HEK293T (cell line): ENCODE results near the gene BRPF1.

Source experiments
- CTCF ChIA-PET: fragments of 350-600 bp; formaldehyde crosslinking; extraction: SDS; loops from one replicate; lab custom pipeline; 2021; ENCODE audit warnings: antibody characterized with exemption, inconsistent platforms; lab: Yijun Ruan, JAX
- POLR2A ChIA-PET: fragments of 350-600 bp; formaldehyde crosslinking; extraction: SDS; loops from one replicate; lab custom pipeline; 2020; ENCODE audit warnings: antibody characterized with exemption, inconsistent platforms; lab: Yijun Ruan, JAX
- DNase-seq: peaks from one replicate; pipeline ENCODE4 v3.0.0; 2012; ENCODE audit warnings: mixed read lengths; ENCODE audit errors: extremely low spot score
- ARNT ChIP-seq: fragments of 450-650 bp; IDR thresholded peaks from 2 replicates; pipeline ENCODE4 v1.6.1; 2017; ENCODE audit warnings: mild to moderate bottlenecking
- BHLHE40 ChIP-seq: fragments of 450-650 bp; IDR thresholded peaks from 2 replicates; pipeline ENCODE4 v1.6.1; 2016; ENCODE audit warnings: mild to moderate bottlenecking, moderate library complexity, borderline replicate concordance
- CTBP1 ChIP-seq: fragments of 450-650 bp; IDR thresholded peaks from 2 replicates; pipeline ENCODE4 v1.6.1; 2016; ENCODE audit warnings: borderline replicate concordance
- ELF4 ChIP-seq: fragments of 450-650 bp; IDR thresholded peaks from 2 replicates; pipeline ENCODE4 v1.6.1; 2017; ENCODE audit warnings: antibody characterized with exemption
- FOXA1 ChIP-seq: fragments of 450-650 bp; IDR thresholded peaks from 2 replicates; pipeline ENCODE4 v1.6.1; 2016; ENCODE audit warnings: mild to moderate bottlenecking
- FOXK2 ChIP-seq: fragments of 450-650 bp; IDR thresholded peaks from 2 replicates; pipeline ENCODE4 v1.6.1; 2016; ENCODE audit warnings: mild to moderate bottlenecking
- FOXM1 ChIP-seq: fragments of 450-650 bp; IDR thresholded peaks from 2 replicates; pipeline ENCODE4 v1.6.1; 2017; ENCODE audit warnings: mild to moderate bottlenecking, borderline replicate concordance
- HDGF ChIP-seq: fragments of 450-650 bp; IDR thresholded peaks from 2 replicates; pipeline ENCODE4 v1.6.1; 2017; ENCODE audit warnings: antibody characterized with exemption, borderline replicate concordance
- L3MBTL2 ChIP-seq: fragments of 450-650 bp; conservative IDR thresholded peaks from 2 replicates; pipeline ENCODE4 v1.6.1; 2016; ENCODE audit warnings: mild to moderate bottlenecking
- LEF1 ChIP-seq: fragments of 450-650 bp; IDR thresholded peaks from 2 replicates; pipeline ENCODE4 v1.6.1; 2017; ENCODE audit warnings: mild to moderate bottlenecking, borderline replicate concordance
- NFRKB ChIP-seq: fragments of 450-650 bp; IDR thresholded peaks from 2 replicates; pipeline ENCODE4 v1.6.1; 2016; ENCODE audit warnings: mild to moderate bottlenecking, moderate library complexity
- SP1 ChIP-seq: fragments of 450-650 bp; IDR thresholded peaks from 2 replicates; pipeline ENCODE4 v1.6.1; 2017
- SUZ12 ChIP-seq: fragments of 450-650 bp; IDR thresholded peaks from 2 replicates; pipeline ENCODE4 v1.6.1; 2016; ENCODE audit warnings: mild to moderate bottlenecking
- TARDBP ChIP-seq: fragments of 450-650 bp; IDR thresholded peaks from 2 replicates; pipeline ENCODE4 v1.6.1; 2016
- ZNF384 ChIP-seq: fragments of 450-650 bp; IDR thresholded peaks from 2 replicates; pipeline ENCODE4 v1.6.1; 2016
- TF ChIP-seq, protein P1 (sequence below): fragments of 450-650 bp; IDR thresholded peaks from 2 replicates; pipeline ENCODE4 v1.6.1; 2016

Gene BRPF1

DNA sequence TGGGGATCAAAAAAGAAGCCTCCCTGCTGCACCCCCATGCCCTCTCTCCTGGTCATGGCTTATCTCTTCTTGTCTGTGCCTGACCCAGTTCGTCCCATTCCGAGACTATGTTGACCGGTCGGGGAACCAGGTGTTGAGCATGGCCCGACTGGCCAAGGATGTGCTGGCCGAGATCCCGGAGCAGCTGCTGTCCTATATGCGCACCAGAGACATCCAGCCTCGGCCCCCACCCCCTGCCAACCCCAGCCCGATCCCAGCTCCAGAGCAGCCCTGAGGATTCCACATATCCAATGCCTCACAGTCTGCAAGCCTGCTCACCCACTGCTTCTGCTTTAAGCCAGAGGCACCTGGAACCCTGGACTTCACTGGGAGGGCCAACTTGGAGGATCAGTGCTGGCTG lies 2.1 kb upstream of the BRPF1 start:
- TF ChIP-seq TARDBP (no peak), CTBP1 (no peak), L3MBTL2 (no peak)
- ChIA-PET POLR2A (interaction anchor here (1.3 kb wide), 1 partner anchor 20 kb away, joined by 4 read pairs; the partner anchor contains the start of gene OGG1), CTCF (no interaction called here)
- DNase-seq, result no peak

DNA sequence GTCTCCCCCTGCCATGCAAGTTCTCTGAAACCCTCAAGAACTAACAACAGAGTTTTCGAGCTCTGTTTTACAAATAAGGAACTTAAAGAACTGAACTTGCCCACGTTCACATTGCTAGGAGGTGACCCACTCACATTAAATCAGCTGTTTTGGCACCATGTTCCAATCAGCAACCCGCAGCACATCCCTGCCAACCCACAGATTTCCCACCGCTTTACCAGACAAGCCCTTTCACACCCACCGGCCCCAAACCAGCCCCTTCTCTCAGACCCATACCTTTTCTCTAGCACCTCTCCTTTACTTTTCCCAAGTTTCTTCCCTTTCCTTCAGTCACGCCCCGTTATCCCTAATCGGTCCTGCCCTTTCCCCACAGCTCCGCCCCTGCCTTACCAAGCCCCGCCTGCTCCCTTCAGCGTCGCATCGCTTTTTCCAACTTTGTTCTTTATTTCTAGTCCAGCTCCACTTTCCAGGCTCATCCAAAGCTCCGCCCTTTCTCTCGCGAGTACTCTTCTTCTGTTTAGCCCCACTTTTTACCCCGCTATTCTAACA lies 804 bp upstream of the BRPF1 start:
- DNase-seq, result peak; percentile 80
- ChIA-PET CTCF (interaction anchor here (0.7 kb wide), 1 partner anchor 201 kb away, joined by 3 read pairs; no protein-coding TSS in a partner anchor), POLR2A (interaction anchor here (0.9 to 2.0 kb wide), 5 partner anchors 10 to 82 kb away, joined by 3 to 10 read pairs (median 4); partner anchors contain the start of genes CAMK1 and OGG1)
- TF ChIP-seq ARNT, result no peak
- no peak for TF ChIP-seq ELF4
- TF ChIP-seq SUZ12, result no peak
- TF ChIP-seq ZNF384, result no peak
- TF ChIP-seq SP1, result peak; percentile 62

DNA sequence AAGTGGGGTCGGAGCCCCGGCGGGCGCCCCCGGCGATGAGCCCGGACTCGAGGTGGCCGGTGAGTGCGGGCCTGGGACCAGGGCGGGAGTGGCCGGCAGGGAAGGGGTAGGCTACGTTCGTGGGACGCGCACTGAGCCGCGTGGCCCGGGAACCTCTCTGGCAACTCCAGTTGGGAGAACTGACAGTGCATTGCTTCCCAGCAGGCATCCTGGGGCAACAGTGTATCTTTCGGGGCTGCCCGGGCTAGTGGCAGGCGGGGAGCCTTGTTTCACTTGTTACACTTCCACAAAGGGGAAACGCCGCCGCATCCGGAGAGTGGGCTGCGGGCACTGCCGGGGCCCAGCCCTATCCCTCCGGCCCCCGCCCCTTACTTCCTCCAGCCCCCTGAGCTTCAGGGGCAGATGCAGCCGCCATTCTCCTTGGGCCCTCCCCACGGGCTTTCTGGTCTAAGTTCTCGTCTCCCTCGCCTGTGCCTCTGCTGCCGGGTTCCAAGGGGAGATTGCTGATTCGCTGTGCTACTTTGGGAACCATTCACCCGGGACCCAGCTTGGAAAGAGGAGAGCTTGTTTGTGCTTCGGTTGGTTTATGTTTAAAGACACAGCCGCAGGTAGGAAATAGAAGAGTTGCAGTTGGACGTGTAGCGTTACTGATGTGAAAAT lies 675 bp downstream of the BRPF1 start:
- peak; percentile 38 for DNase-seq
- CTCF ChIA-PET, result interaction anchor here (0.9 to 1.6 kb wide), 2 partner anchors 17 to 18 kb away, joined by 3 read pairs; partner anchors contain the start of gene OGG1
- TF ChIP-seq FOXA1 (no peak), SUZ12 (no peak), FOXM1 (no peak), SP1 (no peak)
- POLR2A ChIA-PET, result interaction anchor here (2.0 to 2.6 kb wide), 2 partner anchors 17 to 38 kb away, joined by 10 to 35 read pairs; partner anchors contain the start of genes CAMK1 and OGG1

DNA sequence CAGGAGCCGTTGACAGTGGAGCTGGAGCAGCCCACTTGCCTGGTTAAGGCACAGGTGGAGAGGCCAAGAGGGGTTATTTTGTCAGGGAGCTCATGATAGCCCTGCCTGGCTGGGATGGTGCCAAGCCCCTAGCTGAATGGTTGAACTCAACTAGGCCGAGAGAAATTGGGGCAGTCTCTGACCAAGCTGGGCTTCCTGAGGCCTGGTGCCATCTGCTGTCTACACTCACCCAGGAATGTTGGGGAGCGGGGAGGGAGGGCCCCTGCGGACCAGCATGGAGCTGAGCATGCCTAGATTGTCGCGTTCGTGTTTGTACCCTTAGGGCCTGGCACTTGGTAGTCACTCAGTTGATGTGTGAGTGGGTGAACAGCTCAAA lies 1.2 kb downstream of the BRPF1 start:
- no peak for DNase-seq
- CTCF ChIA-PET, result interaction anchor here (1.6 kb wide), 1 partner anchor 16 kb away, joined by 3 read pairs; no protein-coding TSS in a partner anchor

DNA sequence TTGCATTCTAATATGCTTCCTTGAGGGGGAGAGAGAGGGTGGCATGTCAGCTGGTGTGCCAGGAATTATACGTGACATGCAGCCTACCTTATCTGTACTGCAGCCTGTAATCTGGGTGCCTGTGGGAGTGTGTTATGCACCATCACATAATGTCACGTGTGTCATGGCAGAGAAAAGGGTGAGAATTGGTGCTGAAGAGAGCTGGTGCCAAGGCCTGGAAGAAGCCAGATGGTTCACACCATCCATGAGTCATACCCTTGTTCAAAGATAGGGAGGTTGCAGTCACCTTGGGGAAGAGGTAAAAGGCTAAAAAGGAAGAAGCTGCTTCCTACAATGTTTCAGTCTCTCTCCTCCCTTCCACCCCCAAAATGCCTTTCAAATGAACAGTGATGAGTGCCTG lies 5.3 kb downstream of the BRPF1 start:
- TF ChIP-seq ARNT (no peak), FOXK2 (no peak), L3MBTL2 (no peak), SUZ12 (no peak), ELF4 (no peak), BHLHE40 (no peak)
- TF ChIP-seq, protein P1, sequence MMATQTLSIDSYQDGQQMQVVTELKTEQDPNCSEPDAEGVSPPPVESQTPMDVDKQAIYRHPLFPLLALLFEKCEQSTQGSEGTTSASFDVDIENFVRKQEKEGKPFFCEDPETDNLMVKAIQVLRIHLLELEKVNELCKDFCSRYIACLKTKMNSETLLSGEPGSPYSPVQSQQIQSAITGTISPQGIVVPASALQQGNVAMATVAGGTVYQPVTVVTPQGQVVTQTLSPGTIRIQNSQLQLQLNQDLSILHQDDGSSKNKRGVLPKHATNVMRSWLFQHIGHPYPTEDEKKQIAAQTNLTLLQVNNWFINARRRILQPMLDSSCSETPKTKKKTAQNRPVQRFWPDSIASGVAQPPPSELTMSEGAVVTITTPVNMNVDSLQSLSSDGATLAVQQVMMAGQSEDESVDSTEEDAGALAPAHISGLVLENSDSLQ, result no peak
- ChIA-PET CTCF (interaction anchor here (0.8 to 1.3 kb wide), 2 partner anchors 9 to 10 kb away, joined by 3 read pairs; no protein-coding TSS in a partner anchor), POLR2A (interaction anchor here (1.7 kb wide), 1 partner anchor 12 kb away, joined by 11 read pairs; the partner anchor contains the start of gene OGG1)
- no peak for DNase-seq

More for the DNA sequence above, 1.2 kb downstream of the BRPF1 start:
- no peak for TF ChIP-seq LEF1
- no peak for TF ChIP-seq SUZ12
- no peak for TF ChIP-seq BHLHE40
- no peak for TF ChIP-seq FOXA1
- no peak for TF ChIP-seq FOXM1
- no peak for TF ChIP-seq ARNT
- no peak for TF ChIP-seq NFRKB
- no peak for TF ChIP-seq CTBP1
- TF ChIP-seq SP1, result no peak
- no peak for TF ChIP-seq L3MBTL2
- no peak for TF ChIP-seq TARDBP
- POLR2A ChIA-PET, result interaction anchor here (2.6 kb wide), 1 partner anchor 16 kb away, joined by 35 read pairs; the partner anchor contains the start of gene OGG1

DNA sequence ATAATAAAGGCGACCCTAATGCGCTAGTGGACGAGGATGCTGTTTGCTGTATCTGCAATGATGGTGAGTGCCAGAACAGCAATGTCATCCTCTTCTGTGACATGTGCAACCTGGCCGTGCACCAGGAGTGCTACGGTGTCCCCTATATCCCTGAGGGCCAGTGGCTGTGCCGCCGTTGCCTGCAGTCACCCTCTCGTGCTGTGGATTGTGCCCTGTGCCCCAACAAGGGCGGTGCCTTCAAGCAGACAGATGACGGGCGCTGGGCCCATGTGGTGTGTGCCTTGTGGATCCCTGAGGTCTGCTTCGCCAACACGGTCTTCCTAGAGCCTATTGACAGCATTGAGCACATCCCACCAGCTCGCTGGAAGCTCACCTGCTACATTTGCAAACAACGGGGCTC lies 7.6 kb downstream of the BRPF1 start:
- no peak for DNase-seq
- TF ChIP-seq HDGF (no peak), NFRKB (no peak), ZNF384 (no peak), ELF4 (no peak), FOXK2 (no peak), SUZ12 (no peak), FOXM1 (no peak), FOXA1 (no peak), ARNT (no peak), SP1 (no peak), LEF1 (no peak), TARDBP (no peak), L3MBTL2 (no peak), BHLHE40 (no peak), CTBP1 (no peak)
- TF ChIP-seq, protein P1, result no peak
- POLR2A ChIA-PET, result interaction anchor here (2.6 kb wide), 1 partner anchor 10 kb away, joined by 11 read pairs; the partner anchor contains the start of gene OGG1
- CTCF ChIA-PET, result no interaction called here

DNA sequence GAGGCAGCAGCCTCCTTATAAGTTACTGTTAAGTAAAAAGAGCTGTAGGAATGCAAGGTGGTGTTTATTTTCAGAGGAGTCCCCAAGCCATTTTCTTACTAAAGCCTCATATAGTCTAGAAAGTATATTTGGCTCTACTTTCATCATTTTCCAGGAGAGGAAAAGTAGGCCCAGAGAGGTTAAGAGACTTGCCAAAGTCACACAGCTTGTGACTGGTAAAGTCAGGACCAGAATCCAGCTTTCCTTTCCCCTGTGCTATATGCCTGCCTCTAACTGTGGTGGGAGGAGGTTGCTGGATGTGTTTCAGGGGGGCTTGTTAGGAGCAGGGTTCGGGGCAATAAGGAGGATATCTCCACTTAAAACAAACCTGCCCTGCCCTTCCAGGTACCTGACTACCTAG lies 11.0 kb downstream of the BRPF1 start:
- ChIA-PET CTCF (no interaction called here), POLR2A (no interaction called here)
- TF ChIP-seq SP1 (no peak), HDGF (no peak), FOXK2 (no peak), FOXA1 (no peak)
- no peak for DNase-seq
